Activated B cell treated with CpG ODN at 0.5 μM for 24 hours (primary cell): Measurements from ENCODE around the gene RAB7A. TPM values are rescaled to one million over a fixed set of nuclear protein-coding genes. Genes with fewer than 3 reads are reported as not detected.
A peak's percentile ranks its signal among the peaks of the same experiment; 100 is the strongest.

ENCODE experiments used
- ATAC-seq: fragments of 200-7000 bp; cut with Tn5 transposase; one replicate; pipeline ENCODE4 v1.10.0; 2021; ENCODE audit warnings: low read depth, mild to moderate bottlenecking, moderate library complexity
- CTCF ChIA-PET: fragments of 350-600 bp; sonication (Branson Sonifier 250); formaldehyde crosslinking; loops from one replicate; lab custom pipeline; 2021; ENCODE audit warnings: antibody characterized with exemption; lab: Charles Lee
- POLR2A ChIA-PET: fragments of 350-600 bp; sonication (Branson Sonifier 250); formaldehyde crosslinking; loops from one replicate; lab custom pipeline; 2021; ENCODE audit warnings: antibody characterized with exemption; lab: Charles Lee
- DNase-seq: peaks from one replicate; pipeline ENCODE4 v3.0.0; 2022
- H3K27ac Mint-ChIP-seq: one replicate; pipeline ENCODE4 v1.8.0; 2020; ENCODE audit warnings: mixed read lengths
- H3K27me3 Mint-ChIP-seq: one replicate; pipeline ENCODE4 v1.8.0; 2021; ENCODE audit warnings: mixed read lengths
- H3K36me3 Mint-ChIP-seq: one replicate; pipeline ENCODE4 v1.8.0; 2021; ENCODE audit warnings: low read depth, mixed read lengths
- H3K4me1 Mint-ChIP-seq: one replicate; pipeline ENCODE4 v1.8.0; 2021; ENCODE audit warnings: mixed read lengths
- H3K4me3 Mint-ChIP-seq: one replicate; pipeline ENCODE4 v1.8.0; 2020; ENCODE audit warnings: mild to moderate bottlenecking, mixed read lengths
- H3K9me3 Mint-ChIP-seq: one replicate; pipeline ENCODE4 v1.8.0; 2020; ENCODE audit warnings: mixed read lengths
- CTCF ChIP-seq: fragments of 200-600 bp; IDR thresholded peaks from one replicate; pipeline ENCODE4 v1.8.0; 2022; ENCODE audit warnings: antibody characterized with exemption, mild to moderate bottlenecking
- intact Hi-C: fragments of 100-400 bp; cut with micrococcal nuclease; formaldehyde crosslinking; loops from one replicate; pipeline ENCODE4 v1.15.1; 2024
- total RNA-seq: library from RNA; stranded (reverse); gene quantifications from 2 replicates; pipeline ENCODE4 v1.2.3, GENCODE V29; 2022

The RAB7A gene
- total RNA-seq, 1 donor from 2014 or later = 169 TPM

- Mint-ChIP-seq H3K27me3 (no peaks in the 10 kb centered on the region), H3K4me3 (peak overlapping the region; percentile 15), H3K9me3 (no peaks in the 10 kb centered on the region), H3K4me1 (peaks cover 91% of the 10 kb centered on the region), H3K36me3 (peaks cover 30% of the 10 kb centered on the region), H3K27ac (peak overlapping the region; percentile 24)
- no peak for TF ChIP-seq CTCF
- DNase-seq (no peak), ATAC-seq (no peak)
- intact Hi-C loops = no loop called here
- ChIA-PET CTCF (interaction anchor here (0.5 kb wide), 1 partner anchor 39 kb away, joined by 4 read pairs; no protein-coding TSS in a partner anchor), POLR2A (no interaction called here)
Observed at GRCh38 chr3:128730471-128730870, 4.5 kb downstream of the RAB7A start.

- peaks cover 74% of the 10 kb centered on the region for H3K4me1 Mint-ChIP-seq
- DNase-seq (no peak), ATAC-seq (no peak)
- no peaks in the 10 kb centered on the region for H3K9me3 Mint-ChIP-seq
- H3K27me3 Mint-ChIP-seq = no peaks in the 10 kb centered on the region
- intact Hi-C loops = no loop called here
- H3K36me3 Mint-ChIP-seq = peaks cover 35% of the 10 kb centered on the region
- H3K4me3 Mint-ChIP-seq = no peak overlapping the region
- ChIA-PET CTCF (interaction anchor here (1.2 kb wide), 1 partner anchor 54 kb away, joined by 4 read pairs; no protein-coding TSS in a partner anchor), POLR2A (interaction anchor here (0.6 kb wide), 1 partner anchor 9 kb away, joined by 7 read pairs; no protein-coding TSS in a partner anchor)
- TF ChIP-seq CTCF = no peak
- peak overlapping the region; percentile 9 for H3K27ac Mint-ChIP-seq
Observed at GRCh38 chr3:128734523-128735189, 8.7 kb downstream of the RAB7A start.

GRCh38 chr3:128735287-128735686 lies 9.3 kb downstream of the RAB7A start:
- intact Hi-C loops = no loop called here
- Mint-ChIP-seq H3K4me1 (peaks cover 67% of the 10 kb centered on the region), H3K27me3 (no peaks in the 10 kb centered on the region), H3K4me3 (no peak overlapping the region), H3K9me3 (no peaks in the 10 kb centered on the region), H3K27ac (peak overlapping the region; percentile 16), H3K36me3 (peaks cover 34% of the 10 kb centered on the region)
- DNase-seq (no peak), ATAC-seq (no peak)
- TF ChIP-seq CTCF = no peak
- ChIA-PET POLR2A (interaction anchor here (0.6 kb wide), 1 partner anchor 126 kb away, joined by 5 read pairs; no protein-coding TSS in a partner anchor), CTCF (interaction anchor here (1.2 kb wide), 1 partner anchor 55 kb away, joined by 4 read pairs; no protein-coding TSS in a partner anchor)

- Mint-ChIP-seq H3K4me1 (peaks cover 65% of the 10 kb centered on the region), H3K27ac (no peak overlapping the region), H3K4me3 (no peak overlapping the region), H3K27me3 (no peaks in the 10 kb centered on the region), H3K9me3 (no peaks in the 10 kb centered on the region), H3K36me3 (peaks cover 29% of the 10 kb centered on the region)
- DNase-seq = no peak
- intact Hi-C loops = no loop called here
- ATAC-seq = no peak
- TF ChIP-seq CTCF = no peak
- ChIA-PET CTCF (interaction anchor here (1.2 kb wide), 1 partner anchor 55 kb away, joined by 4 read pairs; no protein-coding TSS in a partner anchor), POLR2A (interaction anchor here (0.6 kb wide), 1 partner anchor 126 kb away, joined by 5 read pairs; no protein-coding TSS in a partner anchor)
Observed at GRCh38 chr3:128735884-128736283, 9.9 kb downstream of the RAB7A start.

- H3K27me3 Mint-ChIP-seq = no peaks in the 10 kb centered on the region
- intact Hi-C loops = no loop called here
- no peak for DNase-seq
- no peak for TF ChIP-seq CTCF
- H3K4me1 Mint-ChIP-seq = peaks cover 61% of the 10 kb centered on the region
- no peak for ATAC-seq
- ChIA-PET CTCF (no interaction called here), POLR2A (no interaction called here)
- peaks cover 31% of the 10 kb centered on the region for H3K36me3 Mint-ChIP-seq
- no peak overlapping the region for H3K4me3 Mint-ChIP-seq
- H3K27ac Mint-ChIP-seq = no peak overlapping the region
- H3K9me3 Mint-ChIP-seq = no peaks in the 10 kb centered on the region
Observed at GRCh38 chr3:128736601-128737000, 10.6 kb downstream of the RAB7A start.
